ENCODE results near the gene PCDHGC5. TPM values are rescaled to one million over a fixed set of nuclear protein-coding genes. Genes with fewer than 3 reads are reported as not detected.

PCDHGC5 gene
- total RNA-seq, 2 experiments from 2014 or later = 4.4 to 5.0 TPM

- no peak for TF ChIP-seq EZH2phosphoT487 (IDR thresholded peaks at IDR 0.05; ENCODE audit: borderline replicate concordance, low read depth, low read length)
- no peak for TF ChIP-seq CTCF (conservative IDR thresholded peaks at IDR 0.05; ENCODE audit: low read length)
- peak; percentile 67 for DNase-seq (ENCODE audit: low spot score)
- no peaks in the 10 kb centered on the region for H4K20me1 ChIP-seq (ENCODE audit: insufficient read depth, low read length)
- peak overlapping the region; percentile 7; the same call in 1 of the 2 replicates for H2AFZ ChIP-seq (ENCODE audit: low read length)
- ChIA-PET CTCF (ENCODE audit: unreplicated experiment) (interaction anchor here (0.8 to 11.2 kb wide), 6 partner anchors 18 to 53 kb away, joined by 3 to 138 read pairs (median 3); no protein-coding TSS in a partner anchor), POLR2A (interaction anchor here (0.6 to 13.7 kb wide), 11 partner anchors 8 to 54 kb away, joined by 3 to 328 read pairs (median 5); partner anchors contain the start of genes PCDHGC3 and PCDHGC4)
- peaks cover 21% of the 10 kb centered on the region; the same call in 1 of the 2 replicates for H3K79me2 ChIP-seq (ENCODE audit: insufficient read depth, low read depth, low read length)
- H3K27ac ChIP-seq (ENCODE audit: low read depth, low read length, poor library complexity, severe bottlenecking) = peak overlapping the region; percentile 98
- no peaks in the 10 kb centered on the region for H3K9me2 ChIP-seq (ENCODE audit: insufficient read depth, low read length)
- peak overlapping the region; percentile 85 for H3K4me2 ChIP-seq (ENCODE audit: low read length)
- H3K9me3 ChIP-seq (ENCODE audit: low read length) = no peaks in the 10 kb centered on the region
- H3K4me3 ChIP-seq (ENCODE audit: low read depth, low read length, poor library complexity, severe bottlenecking) = peak overlapping the region; percentile 66
- peaks cover 82% of the 10 kb centered on the region for H3K4me1 ChIP-seq (ENCODE audit: insufficient read depth, low read length, poor library complexity, severe bottlenecking)
- H3K36me3 ChIP-seq (ENCODE audit: insufficient read depth, low read length) = peaks cover 72% of the 10 kb centered on the region
- intact Hi-C loops (cut with micrococcal nuclease; ENCODE audit: unreplicated experiment) = loop anchor here (1.0 to 5.0 kb wide), 2 partner anchors 22 to 108 kb away; partner anchors contain the start of genes HDAC3 and RELL2
- BruUV-seq (replicated peaks) = no TSS peak
Measured at GRCh38 chr5:141529002-141529401, 40.1 kb downstream of the PCDHGC5 start.

- DNase-seq (ENCODE audit: low spot score) = peak; percentile 86
- POLR2A ChIA-PET = interaction anchor here (0.6 to 13.7 kb wide), 6 partner anchors 18 to 100 kb away, joined by 3 to 328 read pairs (median 6); partner anchors contain the start of genes PCDHGA12 and PCDHGC3
- Histone ChIP-seq H3K9me2 (ENCODE audit: insufficient read depth, low read length) (no peaks in the 10 kb centered on the region), H3K4me2 (ENCODE audit: low read length) (peak overlapping the region; percentile 85), H3K4me1 (ENCODE audit: insufficient read depth, low read length, poor library complexity, severe bottlenecking) (peaks cover 73% of the 10 kb centered on the region), H2AFZ (ENCODE audit: low read length) (no peak overlapping the region), H3K4me3 (ENCODE audit: low read depth, low read length, poor library complexity, severe bottlenecking) (peak overlapping the region; percentile 66), H3K79me2 (ENCODE audit: insufficient read depth, low read depth, low read length) (peaks cover 21% of the 10 kb centered on the region; the same call in 1 of the 2 replicates), H3K27ac (ENCODE audit: low read depth, low read length, poor library complexity, severe bottlenecking) (peak overlapping the region; percentile 98), H4K20me1 (ENCODE audit: insufficient read depth, low read length) (no peaks in the 10 kb centered on the region), H3K9me3 (ENCODE audit: low read length) (no peaks in the 10 kb centered on the region), H3K36me3 (ENCODE audit: insufficient read depth, low read length) (peaks cover 72% of the 10 kb centered on the region)
- no TSS peak for BruUV-seq (replicated peaks)
- no peak for TF ChIP-seq CTCF (conservative IDR thresholded peaks at IDR 0.05; ENCODE audit: low read length)
- no peak for TF ChIP-seq EZH2phosphoT487 (IDR thresholded peaks at IDR 0.05; ENCODE audit: borderline replicate concordance, low read depth, low read length)
- intact Hi-C loops (cut with micrococcal nuclease; ENCODE audit: unreplicated experiment) = loop anchor here (1.0 to 5.0 kb wide), 3 partner anchors 23 to 107 kb away; partner anchors contain the start of genes HDAC3 and RELL2
- CTCF ChIA-PET (ENCODE audit: unreplicated experiment) = interaction anchor here (0.8 to 11.2 kb wide), 3 partner anchors 19 to 54 kb away, joined by 3 to 138 read pairs (median 3); no protein-coding TSS in a partner anchor
Measured at GRCh38 chr5:141529873-141530272, 41.0 kb downstream of the PCDHGC5 start.

GRCh38 chr5:141532726-141533125, 43.8 kb downstream of the PCDHGC5 start:
- H3K27ac ChIP-seq (ENCODE audit: low read depth, low read length, poor library complexity, severe bottlenecking) = no peak overlapping the region
- no peak for DNase-seq (ENCODE audit: low spot score)
- H4K20me1 ChIP-seq (ENCODE audit: insufficient read depth, low read length) = no peaks in the 10 kb centered on the region
- no peak overlapping the region for H3K4me2 ChIP-seq (ENCODE audit: low read length)
- intact Hi-C loops (cut with micrococcal nuclease; ENCODE audit: unreplicated experiment) = no loop called here
- TF ChIP-seq EZH2phosphoT487 (IDR thresholded peaks at IDR 0.05; ENCODE audit: borderline replicate concordance, low read depth, low read length) = no peak
- TF ChIP-seq CTCF (conservative IDR thresholded peaks at IDR 0.05; ENCODE audit: low read length) = no peak
- no peaks in the 10 kb centered on the region for H3K9me2 ChIP-seq (ENCODE audit: insufficient read depth, low read length)
- H3K9me3 ChIP-seq (ENCODE audit: low read length) = no peaks in the 10 kb centered on the region
- ChIA-PET CTCF (ENCODE audit: unreplicated experiment) (no interaction called here), POLR2A (interaction anchor here (0.6 to 13.7 kb wide), 2 partner anchors 17 to 21 kb away, joined by 3 to 328 read pairs; no protein-coding TSS in a partner anchor)
- H3K4me3 ChIP-seq (ENCODE audit: low read depth, low read length, poor library complexity, severe bottlenecking) = no peak overlapping the region
- peaks cover 67% of the 10 kb centered on the region for H3K36me3 ChIP-seq (ENCODE audit: insufficient read depth, low read length)
- no TSS peak for BruUV-seq (replicated peaks)
- no peak overlapping the region for H2AFZ ChIP-seq (ENCODE audit: low read length)
- peaks cover 12% of the 10 kb centered on the region; the same call in 1 of the 2 replicates for H3K79me2 ChIP-seq (ENCODE audit: insufficient read depth, low read depth, low read length)
- peaks cover 45% of the 10 kb centered on the region for H3K4me1 ChIP-seq (ENCODE audit: insufficient read depth, low read length, poor library complexity, severe bottlenecking)

Measured in OCI-LY7 (cell line).